SIG-M5 (cell line): Measurements from ENCODE around the gene APOL2.
"Not testable (repeated sequence)": the region's sequence is repeated elsewhere in the genome, so short reads cannot be mapped to it uniquely, and the experiment has no call there.

Experiments
- DNase-seq: peaks from one replicate; lab custom pipeline; 2025; lab: John Stamatoyannopoulos, UW

APOL2 gene

DNA sequence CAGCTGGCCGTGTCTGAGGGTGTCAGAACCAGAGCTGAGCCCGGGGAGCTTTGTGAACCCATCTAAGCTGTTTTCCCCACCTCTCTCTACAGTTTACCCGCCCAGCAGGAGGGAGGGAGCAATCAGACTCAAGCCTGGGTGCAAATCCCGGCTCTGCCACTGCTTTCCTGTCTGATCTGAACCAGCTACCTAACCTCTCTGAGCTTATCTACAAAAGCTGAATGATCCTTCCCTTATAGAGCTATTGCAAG is 252 bp downstream of the APOL2 start:
- no peak for DNase-seq

DNA sequence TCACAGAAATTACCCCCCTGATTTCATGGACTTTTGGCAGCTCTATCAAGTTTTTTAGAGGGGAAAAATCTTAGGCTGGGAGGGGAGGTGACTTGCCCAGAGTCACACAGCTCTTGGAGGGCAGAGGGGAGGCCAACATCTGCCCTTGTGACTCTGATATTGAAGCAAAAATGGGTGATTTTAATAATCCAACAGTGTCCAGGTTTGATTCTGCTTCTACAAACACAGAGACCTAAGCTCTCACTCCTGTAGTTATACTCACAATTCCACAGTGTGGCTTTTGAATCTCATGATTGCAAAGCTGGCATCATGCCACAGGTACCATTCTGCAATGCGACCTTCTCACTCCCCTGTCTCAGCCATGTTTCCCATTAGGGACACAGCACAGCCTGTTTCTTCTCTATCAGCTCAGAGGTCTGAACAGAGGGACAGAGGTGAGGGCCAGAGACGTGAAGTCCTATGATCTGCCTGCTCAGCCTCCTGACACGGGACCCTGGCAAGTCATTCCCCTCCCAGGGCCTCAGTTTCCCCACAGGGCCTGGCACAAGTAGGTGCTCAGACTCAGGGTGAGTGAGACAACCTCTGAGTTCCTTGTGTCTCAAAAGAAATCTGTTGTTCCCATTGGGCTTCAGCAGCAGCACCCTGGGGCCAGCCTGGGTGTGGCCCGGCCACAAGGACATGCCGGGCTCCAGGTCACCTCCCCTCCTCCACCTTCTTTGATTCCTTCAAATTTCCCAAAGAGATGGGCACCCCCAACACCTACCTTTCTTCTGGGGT is 766 bp downstream of the APOL2 start:
- DNase-seq, result no peak

DNA sequence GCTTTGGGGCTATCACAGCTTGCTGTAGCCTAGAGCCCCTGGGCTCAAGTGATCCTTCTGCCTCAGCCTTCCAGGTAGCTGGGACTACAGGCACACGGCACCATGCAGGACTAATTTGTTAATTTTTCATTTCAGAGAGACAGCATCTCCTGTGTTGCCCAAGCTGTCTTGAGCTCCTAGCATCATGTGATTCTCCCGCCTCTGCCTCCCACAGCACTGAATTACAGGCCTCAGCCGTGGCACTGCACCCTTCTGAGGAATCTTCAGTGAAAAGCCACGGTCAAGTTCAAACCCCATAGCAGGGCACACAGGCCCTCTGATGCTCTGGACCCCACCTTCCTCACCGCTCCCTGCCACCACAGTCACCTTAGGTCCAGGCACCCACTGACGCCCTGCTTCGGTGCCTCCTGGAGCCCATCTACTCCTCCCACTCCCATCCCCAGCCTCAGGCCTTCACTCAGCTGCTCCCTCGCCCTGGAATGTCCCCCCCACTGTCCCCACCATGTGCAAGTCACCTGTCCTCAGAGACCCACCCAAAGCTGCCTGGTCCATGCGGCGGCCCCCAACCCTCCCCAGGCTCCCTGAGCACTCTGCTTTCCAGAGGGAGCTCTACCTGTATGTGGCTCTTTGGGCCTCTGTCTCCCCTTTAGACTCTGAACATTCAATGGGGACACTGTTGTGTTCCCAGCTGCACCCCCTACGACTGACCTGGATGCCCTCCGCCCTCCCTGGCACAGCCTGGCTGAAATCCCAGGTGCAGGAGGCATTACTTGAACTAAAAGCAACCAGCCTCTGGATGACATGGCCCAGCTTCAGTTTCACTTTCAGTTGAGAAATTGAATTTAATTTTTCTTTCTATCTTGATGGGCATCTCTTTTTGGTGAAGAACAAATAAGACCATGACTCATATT is 1.6 kb downstream of the APOL2 start:
- no peak for DNase-seq

DNA sequence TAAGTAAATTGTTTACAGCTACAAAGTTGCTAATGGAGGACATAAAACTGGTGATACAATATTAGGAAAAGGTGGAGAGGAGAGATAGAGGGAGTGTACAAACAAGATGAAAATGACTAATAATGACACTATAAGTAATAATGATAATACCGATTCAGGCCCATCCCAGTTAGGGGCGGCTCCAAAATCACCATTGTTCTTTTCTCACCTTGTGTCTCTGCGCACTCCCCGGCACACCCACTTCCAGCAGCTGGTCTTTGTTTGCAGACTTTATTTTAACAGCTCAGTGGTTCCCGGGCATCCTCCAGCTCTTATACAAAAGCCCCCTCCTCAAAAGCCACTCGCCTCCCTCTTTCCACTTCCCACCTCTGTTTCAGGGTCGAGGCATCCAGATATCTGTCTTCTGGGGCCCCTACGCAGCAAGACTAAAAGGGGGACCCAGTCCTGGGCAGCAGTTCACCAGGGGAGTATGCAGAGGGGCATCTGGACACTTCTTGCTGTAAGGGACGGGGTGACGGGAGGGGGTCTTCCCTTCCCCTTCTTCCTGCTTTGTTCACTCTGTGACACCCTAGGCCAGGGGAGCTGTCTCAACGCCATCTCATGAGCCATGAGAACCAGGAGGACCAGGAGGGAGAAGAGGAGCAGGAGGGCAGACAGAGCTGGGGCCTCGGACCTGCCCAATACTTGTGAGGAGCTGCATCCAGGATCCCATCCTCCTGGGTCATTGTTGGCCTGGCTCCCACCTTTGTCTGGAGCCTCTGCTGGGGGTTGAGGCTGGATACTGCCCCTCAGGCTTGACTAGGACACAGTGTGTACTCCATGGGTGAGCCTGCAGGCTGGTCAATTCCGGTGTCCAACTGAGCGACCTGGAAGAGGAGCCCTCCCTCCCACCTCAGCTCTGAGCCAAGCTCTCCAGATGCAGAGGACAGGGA is 2.7 kb downstream of the APOL2 start:
- DNase-seq, result no peak

DNA sequence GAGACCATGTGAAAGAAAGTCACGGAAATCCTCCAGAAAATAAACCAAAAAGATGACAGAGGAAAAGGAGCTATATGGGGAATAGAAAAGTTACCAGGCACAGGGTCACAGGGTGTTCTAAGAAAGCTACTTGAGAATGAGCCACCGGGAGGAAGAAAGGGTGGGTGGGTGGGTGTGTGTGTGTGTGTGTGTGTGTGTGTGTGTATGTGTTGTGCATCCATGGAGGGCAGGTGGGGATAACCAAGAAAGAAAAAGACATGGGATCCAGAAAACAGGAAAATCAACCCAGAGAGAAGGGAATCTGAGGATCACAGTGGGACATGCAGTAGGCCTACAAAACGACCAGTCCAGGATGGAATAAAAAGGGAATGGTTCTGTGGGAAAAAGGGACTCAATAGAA is 3.7 kb downstream of the APOL2 start:
- DNase-seq, result no peak

DNA sequence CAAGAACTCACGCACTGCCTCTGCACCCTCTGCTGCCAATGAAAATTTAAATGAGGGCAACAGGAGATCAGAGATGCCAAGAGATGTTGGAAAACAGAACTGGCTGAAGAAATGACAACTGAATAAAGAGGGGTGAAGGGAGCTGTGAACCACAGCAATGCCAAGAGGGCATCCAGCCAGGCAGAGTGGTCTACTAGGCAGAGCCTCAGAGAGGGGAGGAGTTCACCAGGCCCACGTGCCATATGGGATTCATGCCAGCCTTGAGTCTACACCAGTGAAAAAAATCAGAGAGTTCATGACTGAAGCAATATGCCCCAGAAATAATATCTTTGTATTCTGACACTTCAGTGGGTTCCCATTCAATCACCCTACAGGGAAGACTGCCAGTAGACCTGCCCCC is 4.4 kb downstream of the APOL2 start:
- DNase-seq, result no peak

DNA sequence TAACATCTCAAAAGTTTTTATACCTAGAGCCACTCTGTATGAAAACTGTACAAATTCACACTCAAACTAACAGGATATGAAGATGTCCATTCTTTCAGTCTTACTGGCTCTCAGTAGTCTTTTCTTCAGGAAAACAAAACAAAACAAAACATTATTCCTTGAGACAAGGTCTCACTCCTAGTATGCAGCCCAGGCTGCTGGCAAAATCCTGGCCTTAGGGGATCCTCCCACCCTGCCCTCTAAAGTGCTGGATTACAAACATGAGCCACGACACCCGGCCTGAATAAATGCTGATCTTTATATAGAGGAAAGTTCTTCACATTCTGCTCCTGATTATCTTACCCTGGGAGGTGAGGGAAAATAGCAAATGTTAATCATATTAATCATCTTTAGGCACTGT is 5.1 kb downstream of the APOL2 start:
- no peak for DNase-seq

DNA sequence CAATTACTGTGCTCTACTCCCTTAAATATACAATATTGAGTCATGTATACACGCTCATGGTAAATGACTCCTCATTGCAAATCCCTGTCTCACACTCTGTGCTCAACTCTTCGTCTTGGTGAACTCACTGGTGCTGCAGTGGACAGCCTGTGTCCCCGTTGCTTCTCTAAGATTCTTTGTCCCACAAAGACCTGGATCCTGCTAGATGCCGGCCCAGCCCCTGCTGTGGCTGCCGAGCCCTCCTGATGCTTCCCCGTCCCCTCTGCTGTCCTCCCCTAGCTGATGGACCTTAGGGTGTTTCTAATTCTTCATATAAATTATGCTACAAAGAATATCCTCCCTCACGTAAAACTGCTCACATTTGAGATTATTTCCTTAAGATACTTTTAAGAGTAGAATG is 5.5 kb downstream of the APOL2 start:
- DNase-seq, result no peak

DNA sequence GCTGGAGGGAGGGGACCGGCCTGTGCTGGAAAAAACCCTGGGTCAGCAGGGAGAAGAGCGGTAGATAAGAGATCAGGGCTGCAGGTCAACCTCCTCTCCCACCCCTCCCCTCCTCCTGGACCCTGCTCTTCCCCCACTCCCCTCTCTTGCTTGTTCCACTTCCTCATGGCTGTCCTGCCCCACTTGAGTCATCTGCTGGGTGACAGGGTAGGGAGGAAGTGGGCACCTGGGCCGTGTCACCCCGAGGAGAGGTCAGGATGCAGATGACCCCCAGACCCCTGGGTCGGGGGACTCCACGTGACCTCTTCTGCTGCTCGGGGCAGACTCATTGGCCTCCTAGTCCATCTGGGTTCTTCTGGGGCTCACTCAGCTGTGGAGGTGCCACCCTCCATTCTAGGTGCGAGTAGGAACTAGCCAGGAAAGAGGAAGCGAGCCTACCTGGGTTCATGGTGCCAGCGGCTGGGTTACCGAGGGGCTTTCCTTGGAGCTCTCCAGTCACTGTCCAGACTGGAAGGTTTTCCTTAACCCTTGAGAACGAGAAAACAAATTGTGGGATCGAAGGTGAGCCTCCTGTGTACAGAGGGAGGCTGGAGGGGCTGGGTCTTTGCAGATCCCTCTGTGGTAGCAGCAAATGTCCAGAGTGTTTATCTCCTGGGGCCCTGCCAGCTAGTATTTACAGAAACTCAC is 6.5 kb downstream of the APOL2 start:
- no peak for DNase-seq

DNA sequence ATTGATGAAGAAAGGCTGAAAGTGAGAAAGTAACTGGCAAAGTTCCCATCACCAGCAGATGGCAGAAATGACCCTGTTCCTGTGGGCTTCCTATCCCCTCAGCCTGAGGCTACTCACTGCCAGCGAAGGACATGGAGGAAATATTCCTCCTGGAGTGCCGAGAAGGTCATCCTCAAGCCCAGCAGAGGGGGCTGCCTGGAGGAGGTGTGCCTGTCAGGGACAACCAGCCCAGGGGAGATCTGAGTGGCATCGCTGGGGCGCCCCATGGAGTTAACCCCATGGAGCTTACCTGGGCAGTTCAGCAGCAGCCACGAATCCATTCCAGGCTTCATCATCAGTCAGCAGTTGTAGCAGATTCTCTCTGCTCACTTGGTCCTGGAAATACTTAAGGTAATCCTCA is 8.3 kb downstream of the APOL2 start:
- DNase-seq, result not testable (repeated sequence)

DNA sequence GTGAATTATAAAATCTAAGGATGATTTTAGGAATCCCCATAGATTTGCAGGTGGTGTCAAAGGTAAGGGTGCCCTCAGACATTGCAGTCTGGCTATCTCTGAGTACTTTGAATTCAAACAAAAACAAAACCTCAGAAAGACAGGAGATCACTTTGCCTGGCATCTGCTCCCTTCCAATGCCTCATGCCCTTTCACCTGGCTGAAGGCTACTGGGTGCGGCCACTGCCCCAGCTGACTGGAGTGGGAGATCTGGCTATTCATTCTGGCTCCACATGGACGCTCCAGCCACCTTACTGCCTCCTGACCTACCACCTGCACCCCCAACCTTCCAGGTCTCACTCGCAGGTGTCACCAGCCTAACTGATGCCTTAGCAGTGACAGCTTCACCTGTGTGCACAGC is 9.7 kb downstream of the APOL2 start:
- not testable (repeated sequence) for DNase-seq

DNA sequence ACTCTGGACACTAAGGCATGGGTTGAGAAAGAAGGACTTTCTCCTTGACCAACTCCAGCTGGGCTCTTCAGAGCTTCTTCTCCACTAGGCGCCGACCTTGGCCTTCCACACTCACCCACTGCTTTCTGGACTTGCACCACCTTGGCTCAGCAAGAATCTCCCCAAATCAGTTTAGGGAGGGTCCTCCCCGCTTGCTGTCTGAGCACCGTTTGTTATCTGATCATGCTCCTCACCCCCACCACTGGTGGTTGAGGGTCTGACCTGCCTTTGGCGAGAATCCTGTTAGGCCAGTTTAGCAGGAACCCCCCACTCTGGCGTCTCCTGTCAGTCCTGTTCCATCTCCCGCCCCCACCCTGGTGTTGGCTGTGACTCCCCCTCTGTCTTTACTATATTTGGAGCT is 10.4 kb downstream of the APOL2 start:
- no peak for DNase-seq

DNA sequence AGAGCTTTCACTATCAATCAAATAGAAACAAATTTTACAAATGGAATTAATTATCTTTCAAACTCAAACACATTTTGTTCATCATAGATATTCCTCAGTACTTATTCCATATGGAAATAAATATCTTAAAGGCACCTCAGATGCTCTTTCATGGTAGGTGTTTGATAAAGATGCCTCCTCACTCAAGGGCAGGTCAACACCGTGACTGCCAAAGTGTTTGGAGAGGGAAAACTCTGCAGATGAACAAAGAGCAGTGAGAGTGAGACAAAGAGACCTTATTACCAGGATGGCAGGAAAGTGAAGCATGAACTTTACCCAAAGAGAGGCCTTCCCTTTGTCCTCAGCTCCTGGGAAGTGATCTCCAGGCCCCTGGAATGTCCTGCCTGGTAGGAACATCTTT is 11.0 kb downstream of the APOL2 start:
- not testable (repeated sequence) for DNase-seq

DNA sequence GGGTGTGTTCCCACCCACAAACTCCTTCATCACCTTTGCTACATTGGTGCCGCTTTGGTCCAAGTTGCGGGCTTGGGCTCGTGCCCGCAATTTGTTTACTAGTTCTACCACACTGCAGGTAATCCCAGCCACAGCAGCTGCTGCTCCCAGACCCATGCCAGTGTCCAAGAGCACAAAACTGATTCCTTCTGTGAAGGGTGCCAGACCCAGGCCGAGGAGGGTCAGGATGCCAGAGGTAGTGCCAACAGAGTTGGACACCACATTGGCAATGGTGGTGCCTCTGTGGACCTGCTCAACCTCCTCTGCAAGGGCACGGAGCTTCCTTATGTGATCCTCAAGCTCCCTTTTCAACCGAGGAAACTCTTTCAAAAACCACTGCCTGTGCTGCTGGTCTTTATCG is 11.5 kb downstream of the APOL2 start:
- no peak for DNase-seq

DNA sequence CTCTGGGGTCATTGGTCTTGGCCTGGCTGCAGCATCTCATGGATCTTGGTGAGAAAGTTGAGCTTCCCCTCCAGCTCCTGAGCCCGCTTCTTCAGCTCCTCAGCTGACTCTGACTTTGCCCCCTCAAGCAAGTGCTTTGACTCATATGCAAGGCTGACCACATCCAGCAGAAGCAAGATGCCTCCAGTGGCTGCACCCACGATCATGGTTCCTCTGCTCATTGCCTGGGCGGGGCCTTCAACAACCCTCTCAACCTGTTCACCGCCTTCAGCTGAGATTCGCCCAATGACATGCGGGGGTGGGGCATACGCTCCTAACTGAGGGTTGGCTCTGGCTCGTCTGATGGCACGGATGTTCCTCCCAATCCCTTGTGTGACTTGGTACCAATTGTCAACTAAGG is 11.9 kb downstream of the APOL2 start:
- DNase-seq, result no peak

DNA sequence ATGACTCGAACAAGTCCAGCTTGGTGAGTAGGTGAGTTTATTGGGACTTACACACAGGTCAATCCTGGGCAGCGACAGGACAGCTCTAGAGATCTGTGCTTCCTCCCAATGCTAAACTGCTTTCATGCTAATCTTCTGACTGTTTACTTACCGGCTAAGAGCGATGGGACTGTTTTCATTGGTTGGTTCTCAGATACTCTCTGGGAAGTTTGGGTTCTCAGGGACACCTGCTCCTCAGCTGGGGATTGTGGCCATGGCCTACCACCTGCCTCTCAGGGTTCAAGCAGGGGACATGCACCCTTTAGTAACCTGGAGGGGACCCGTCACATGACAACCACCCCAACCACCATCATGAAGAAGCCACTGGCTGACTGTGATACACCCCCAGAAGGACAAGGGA is 13.1 kb downstream of the APOL2 start:
- DNase-seq, result no peak

DNA sequence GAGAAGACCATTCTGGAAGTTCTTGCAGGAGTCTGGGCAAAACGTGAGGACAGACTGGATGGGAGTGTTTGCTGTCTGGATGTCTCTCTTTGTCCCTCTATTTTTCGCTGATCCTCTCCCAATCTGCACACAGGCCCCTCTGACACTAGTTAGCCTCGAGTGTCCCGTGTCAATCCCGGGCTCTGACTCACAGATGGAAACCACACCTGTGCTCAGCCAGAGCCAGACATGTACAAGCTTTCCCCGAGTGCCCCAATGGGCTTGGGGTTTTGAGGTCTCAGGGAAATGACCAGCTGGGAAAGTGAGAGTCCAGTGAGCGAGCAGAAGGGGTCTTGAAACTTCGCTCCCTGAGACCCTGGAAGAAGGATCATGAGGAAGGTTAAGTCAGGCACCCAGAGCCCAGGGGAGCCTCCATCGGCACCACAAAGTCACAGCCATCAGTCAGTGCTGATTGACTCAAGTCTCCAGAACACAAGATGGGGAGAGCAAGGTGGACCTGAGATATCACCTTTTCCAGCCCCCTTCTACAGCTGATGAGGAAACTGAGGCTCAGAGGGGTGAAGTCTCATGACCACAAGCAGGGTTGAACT is 13.9 kb downstream of the APOL2 start:
- DNase-seq, result no peak

DNA sequence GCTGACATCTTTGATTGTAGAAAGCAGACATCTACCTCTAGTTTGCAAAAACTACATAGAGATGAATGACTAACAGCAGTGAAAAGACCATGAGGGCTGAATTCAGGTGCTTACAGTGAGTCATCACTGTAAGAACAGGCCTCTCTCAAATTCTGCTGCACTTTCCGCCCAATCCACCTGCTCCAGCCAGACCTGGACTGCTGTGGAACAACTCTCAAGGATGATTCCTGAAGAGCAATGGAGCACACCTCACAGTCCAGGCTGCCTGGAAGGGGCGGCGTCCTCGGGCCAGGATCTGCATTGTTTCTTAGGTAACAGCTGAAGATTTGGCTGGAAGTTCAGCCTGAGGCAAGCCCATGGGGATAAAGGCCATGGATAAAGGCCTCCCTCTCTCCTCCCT is 15.1 kb downstream of the APOL2 start:
- DNase-seq, result no peak

DNA sequence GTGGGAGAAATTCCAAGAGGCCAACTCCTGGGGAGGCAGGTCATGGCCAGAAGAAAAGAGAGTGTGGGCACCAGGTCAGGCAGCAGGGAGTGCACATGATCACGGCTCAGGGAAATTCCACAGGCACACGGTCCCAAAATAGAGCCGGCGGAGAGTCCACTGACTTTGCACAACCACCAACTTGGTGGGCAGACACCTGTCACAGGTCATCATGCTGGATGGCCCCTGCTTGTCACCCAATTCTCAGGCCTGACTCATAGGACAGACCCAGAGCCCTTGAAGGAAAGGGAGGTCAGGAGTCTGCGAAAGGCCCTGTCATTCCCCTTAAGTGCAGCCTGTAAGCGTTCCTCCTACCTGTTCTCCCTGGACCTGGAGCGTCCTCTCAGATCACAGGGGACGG is 15.8 kb downstream of the APOL2 start:
- no peak for DNase-seq

DNA sequence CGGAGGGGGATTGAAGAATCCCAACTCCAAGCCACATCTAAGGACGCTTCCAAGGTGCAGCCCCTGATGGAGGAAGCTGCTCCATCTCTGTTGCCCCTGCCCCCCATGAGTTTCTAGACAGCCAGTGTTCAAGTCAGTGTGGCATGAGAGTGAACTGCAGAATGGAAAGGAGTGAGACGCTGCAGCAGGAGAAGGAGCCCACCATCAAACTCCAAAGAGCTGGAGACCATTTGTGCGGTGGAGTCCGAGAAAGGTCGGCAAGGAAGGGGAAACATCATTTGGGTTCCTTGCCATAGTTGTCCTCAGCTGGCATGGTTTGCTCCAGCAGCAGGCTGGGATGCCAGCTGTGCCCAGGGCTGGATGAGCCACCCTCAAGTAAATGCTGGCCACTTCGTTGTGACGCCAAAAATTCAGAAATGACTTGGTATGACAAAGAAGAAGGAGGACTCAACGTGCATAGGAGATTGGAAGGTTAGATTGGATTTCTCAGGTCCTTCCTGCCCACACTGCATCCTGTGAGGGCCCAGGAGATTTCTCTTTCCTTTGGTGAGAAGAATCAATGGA is 16.4 kb downstream of the APOL2 start:
- DNase-seq, result no peak
